ENCODE results near the gene MST1.

Gene MST1

GRCh38 chr3:49664300-49664699 is 25.0 kb downstream of the MST1 start:
- H3K14ac ChIP-seq (ENCODE audit: low read length): no peak overlapping the region
- H3K23ac ChIP-seq (ENCODE audit: low read depth, low read length, poor library complexity): no peak overlapping the region
- no peak overlapping the region for H2BK5ac ChIP-seq (ENCODE audit: low read length)
- peaks cover 0 to 2% of the 10 kb centered on the region in 2 donors for H3K4me1 ChIP-seq (ENCODE audit: control insufficient read depth in 2 of 2, insufficient read depth in 1 of 2, low read depth in 1 of 2, low read length in 2 of 2)
- H3K9ac ChIP-seq (ENCODE audit: low read depth, low read length, poor library complexity): no peak overlapping the region
- no peak overlapping the region for H2AK5ac ChIP-seq (ENCODE audit: low read depth, low read length)
- H2AFZ ChIP-seq (ENCODE audit: low read length): no peak overlapping the region
- H3K18ac ChIP-seq (ENCODE audit: low read length): no peak overlapping the region
- no peaks in the 10 kb centered on the region for H3K79me1 ChIP-seq (ENCODE audit: low read depth, low read length)
- H3K4me3 ChIP-seq (ENCODE audit: low read length in 2 of 2): no peak overlapping the region
- H2BK12ac ChIP-seq (ENCODE audit: low read length): no peak overlapping the region
- no peak overlapping the region for H3K4ac ChIP-seq (ENCODE audit: low read length)
- no peak overlapping the region for H3K27ac ChIP-seq (replicated peaks; ENCODE audit: low read length)
- H2BK120ac ChIP-seq (ENCODE audit: low read depth, low read length): no peak overlapping the region
- H3K36me3 ChIP-seq (replicated peaks in 1 of 2; ENCODE audit: control insufficient read depth in 2 of 2, insufficient read depth in 2 of 2, low read length in 2 of 2): no peaks in the 10 kb centered on the region
- no peak overlapping the region for H2BK15ac ChIP-seq (ENCODE audit: low read length)
- no peak overlapping the region for H3K4me2 ChIP-seq (ENCODE audit: insufficient read depth, low read length, poor library complexity, severe bottlenecking)
- no peaks in the 10 kb centered on the region for H3K27me3 ChIP-seq (ENCODE audit: control insufficient read depth in 3 of 3, insufficient read depth in 3 of 3, low read depth in 1 of 3, low read length in 3 of 3)
- no CpG with 5 or more reads among the region's 11 CpGs for WGBS, 2 donors (ENCODE audit: extremely low coverage in 2 of 2, insufficient read length in 2 of 2, insufficient replicate concordance in 1 of 2)
- H4K91ac ChIP-seq (ENCODE audit: low read depth, low read length, poor library complexity): no peak overlapping the region
- H3K9me3 ChIP-seq (replicated peaks in 1 of 2; ENCODE audit: control insufficient read depth in 2 of 2, insufficient read depth in 1 of 2, low read depth in 1 of 2, low read length in 2 of 2): no peaks in the 10 kb centered on the region
- no peak for DNase-seq (ENCODE audit: low spot score)
- no peak overlapping the region for H4K8ac ChIP-seq (ENCODE audit: low read depth, low read length)

GRCh38 chr3:49663831-49664230 is 25.4 kb downstream of the MST1 start:
- Histone ChIP-seq H2BK120ac (ENCODE audit: low read depth, low read length) (no peak overlapping the region), H2AFZ (ENCODE audit: low read length) (no peak overlapping the region), H2AK5ac (ENCODE audit: low read depth, low read length) (no peak overlapping the region), H3K4me1 (ENCODE audit: control insufficient read depth in 2 of 2, insufficient read depth in 1 of 2, low read depth in 1 of 2, low read length in 2 of 2) (peaks cover 0 to 2% of the 10 kb centered on the region in 2 donors), H3K27ac (replicated peaks; ENCODE audit: low read length) (no peak overlapping the region), H2BK15ac (ENCODE audit: low read length) (no peak overlapping the region), H4K8ac (ENCODE audit: low read depth, low read length) (no peak overlapping the region), H3K4me3 (ENCODE audit: low read length in 2 of 2) (no peak overlapping the region), H2BK5ac (ENCODE audit: low read length) (no peak overlapping the region), H3K9me3 (replicated peaks in 1 of 2; ENCODE audit: control insufficient read depth in 2 of 2, insufficient read depth in 1 of 2, low read depth in 1 of 2, low read length in 2 of 2) (no peaks in the 10 kb centered on the region), H3K9ac (ENCODE audit: low read depth, low read length, poor library complexity) (no peak overlapping the region), H3K4me2 (ENCODE audit: insufficient read depth, low read length, poor library complexity, severe bottlenecking) (no peak overlapping the region), H3K14ac (ENCODE audit: low read length) (no peak overlapping the region), H3K79me1 (ENCODE audit: low read depth, low read length) (no peaks in the 10 kb centered on the region), H3K27me3 (ENCODE audit: control insufficient read depth in 3 of 3, insufficient read depth in 3 of 3, low read depth in 1 of 3, low read length in 3 of 3) (no peaks in the 10 kb centered on the region), H3K18ac (ENCODE audit: low read length) (no peak overlapping the region), H3K23ac (ENCODE audit: low read depth, low read length, poor library complexity) (no peak overlapping the region), H2BK12ac (ENCODE audit: low read length) (no peak overlapping the region), H3K36me3 (replicated peaks in 1 of 2; ENCODE audit: control insufficient read depth in 2 of 2, insufficient read depth in 2 of 2, low read length in 2 of 2) (no peaks in the 10 kb centered on the region), H4K91ac (ENCODE audit: low read depth, low read length, poor library complexity) (no peak overlapping the region), H3K4ac (ENCODE audit: low read length) (no peak overlapping the region)
- WGBS, 2 donors (ENCODE audit: extremely low coverage in 2 of 2, insufficient read length in 2 of 2, insufficient replicate concordance in 1 of 2): no CpG with 5 or more reads among the region's 1 CpG
- DNase-seq (ENCODE audit: low spot score): no peak

GRCh38 chr3:49662720-49663413 is 26.4 kb downstream of the MST1 start:
- Histone ChIP-seq H2BK5ac (ENCODE audit: low read length) (no peak overlapping the region), H3K9me3 (replicated peaks in 1 of 2; ENCODE audit: control insufficient read depth in 2 of 2, insufficient read depth in 1 of 2, low read depth in 1 of 2, low read length in 2 of 2) (no peaks in the 10 kb centered on the region), H2AFZ (ENCODE audit: low read length) (no peak overlapping the region), H3K79me1 (ENCODE audit: low read depth, low read length) (no peaks in the 10 kb centered on the region), H3K36me3 (replicated peaks in 1 of 2; ENCODE audit: control insufficient read depth in 2 of 2, insufficient read depth in 2 of 2, low read length in 2 of 2) (no peaks in the 10 kb centered on the region), H2AK5ac (ENCODE audit: low read depth, low read length) (peak overlapping the region; percentile 82), H2BK15ac (ENCODE audit: low read length) (no peak overlapping the region), H3K27me3 (ENCODE audit: control insufficient read depth in 3 of 3, insufficient read depth in 3 of 3, low read depth in 1 of 3, low read length in 3 of 3) (no peaks in the 10 kb centered on the region), H4K91ac (ENCODE audit: low read depth, low read length, poor library complexity) (no peak overlapping the region), H2BK12ac (ENCODE audit: low read length) (no peak overlapping the region), H3K23ac (ENCODE audit: low read depth, low read length, poor library complexity) (peak overlapping the region; percentile 70), H3K4ac (ENCODE audit: low read length) (no peak overlapping the region), H3K18ac (ENCODE audit: low read length) (peak overlapping the region; percentile 46), H3K4me3 (ENCODE audit: low read length in 2 of 2) (no peak overlapping the region), H3K4me1 (ENCODE audit: control insufficient read depth in 2 of 2, insufficient read depth in 1 of 2, low read depth in 1 of 2, low read length in 2 of 2) (peaks cover 0 to 2% of the 10 kb centered on the region in 2 donors), H3K9ac (ENCODE audit: low read depth, low read length, poor library complexity) (no peak overlapping the region), H2BK120ac (ENCODE audit: low read depth, low read length) (no peak overlapping the region), H3K4me2 (ENCODE audit: insufficient read depth, low read length, poor library complexity, severe bottlenecking) (no peak overlapping the region), H4K8ac (ENCODE audit: low read depth, low read length) (peak overlapping the region; percentile 75), H3K27ac (replicated peaks; ENCODE audit: low read length) (no peak overlapping the region), H3K14ac (ENCODE audit: low read length) (no peak overlapping the region)
- no CpG with 5 or more reads among the region's 34 CpGs for WGBS, 2 donors (ENCODE audit: extremely low coverage in 2 of 2, insufficient read length in 2 of 2, insufficient replicate concordance in 1 of 2)
- no peak for DNase-seq (ENCODE audit: low spot score)

- no peak overlapping the region for H3K4ac ChIP-seq (ENCODE audit: low read length)
- H2BK120ac ChIP-seq (ENCODE audit: low read depth, low read length): no peak overlapping the region
- no peak overlapping the region for H3K27ac ChIP-seq (replicated peaks; ENCODE audit: low read length)
- H3K4me2 ChIP-seq (ENCODE audit: insufficient read depth, low read length, poor library complexity, severe bottlenecking): no peak overlapping the region
- H3K4me1 ChIP-seq (ENCODE audit: control insufficient read depth in 2 of 2, insufficient read depth in 1 of 2, low read depth in 1 of 2, low read length in 2 of 2): peaks cover 0 to 2% of the 10 kb centered on the region in 2 donors
- H3K23ac ChIP-seq (ENCODE audit: low read depth, low read length, poor library complexity): no peak overlapping the region
- H3K4me3 ChIP-seq (ENCODE audit: low read length in 2 of 2): no peak overlapping the region
- H3K79me1 ChIP-seq (ENCODE audit: low read depth, low read length): no peaks in the 10 kb centered on the region
- no peak overlapping the region for H2AFZ ChIP-seq (ENCODE audit: low read length)
- H3K9me3 ChIP-seq (replicated peaks in 1 of 2; ENCODE audit: control insufficient read depth in 2 of 2, insufficient read depth in 1 of 2, low read depth in 1 of 2, low read length in 2 of 2): no peaks in the 10 kb centered on the region
- H3K14ac ChIP-seq (ENCODE audit: low read length): no peak overlapping the region
- no peak overlapping the region for H4K91ac ChIP-seq (ENCODE audit: low read depth, low read length, poor library complexity)
- peak overlapping the region; percentile 41 for H2AK5ac ChIP-seq (ENCODE audit: low read depth, low read length)
- no peaks in the 10 kb centered on the region for H3K36me3 ChIP-seq (replicated peaks in 1 of 2; ENCODE audit: control insufficient read depth in 2 of 2, insufficient read depth in 2 of 2, low read length in 2 of 2)
- no CpG with 5 or more reads among the region's 22 CpGs for WGBS, 2 donors (ENCODE audit: extremely low coverage in 2 of 2, insufficient read length in 2 of 2, insufficient replicate concordance in 1 of 2)
- H3K9ac ChIP-seq (ENCODE audit: low read depth, low read length, poor library complexity): no peak overlapping the region
- H4K8ac ChIP-seq (ENCODE audit: low read depth, low read length): no peak overlapping the region
- no peak for DNase-seq (ENCODE audit: low spot score)
- H3K18ac ChIP-seq (ENCODE audit: low read length): no peak overlapping the region
- peak overlapping the region; percentile 46 for H2BK5ac ChIP-seq (ENCODE audit: low read length)
- H2BK12ac ChIP-seq (ENCODE audit: low read length): no peak overlapping the region
- peak overlapping the region; percentile 47 for H2BK15ac ChIP-seq (ENCODE audit: low read length)
- H3K27me3 ChIP-seq (ENCODE audit: control insufficient read depth in 3 of 3, insufficient read depth in 3 of 3, low read depth in 1 of 3, low read length in 3 of 3): no peaks in the 10 kb centered on the region
These were observed 27.3 kb downstream of the MST1 start for GRCh38 chr3:49662021-49662420.

All from neuronal stem cell (in vitro differentiated cells).